HG02763 (cell line): Measurements from ENCODE around the gene PITPNM3.
"Not testable (repeated sequence)": the region's sequence is repeated elsewhere in the genome, so short reads cannot be mapped to it uniquely, and the experiment has no call there.

Source experiments
- ATAC-seq: cut with Tn5 transposase; IDR thresholded peaks from one replicate; pipeline ENCODE4 v1.9.1; 2021; ENCODE audit warnings: mild to moderate bottlenecking, moderate library complexity; ENCODE audit not compliant: unreplicated experiment

The PITPNM3 gene

DNA sequence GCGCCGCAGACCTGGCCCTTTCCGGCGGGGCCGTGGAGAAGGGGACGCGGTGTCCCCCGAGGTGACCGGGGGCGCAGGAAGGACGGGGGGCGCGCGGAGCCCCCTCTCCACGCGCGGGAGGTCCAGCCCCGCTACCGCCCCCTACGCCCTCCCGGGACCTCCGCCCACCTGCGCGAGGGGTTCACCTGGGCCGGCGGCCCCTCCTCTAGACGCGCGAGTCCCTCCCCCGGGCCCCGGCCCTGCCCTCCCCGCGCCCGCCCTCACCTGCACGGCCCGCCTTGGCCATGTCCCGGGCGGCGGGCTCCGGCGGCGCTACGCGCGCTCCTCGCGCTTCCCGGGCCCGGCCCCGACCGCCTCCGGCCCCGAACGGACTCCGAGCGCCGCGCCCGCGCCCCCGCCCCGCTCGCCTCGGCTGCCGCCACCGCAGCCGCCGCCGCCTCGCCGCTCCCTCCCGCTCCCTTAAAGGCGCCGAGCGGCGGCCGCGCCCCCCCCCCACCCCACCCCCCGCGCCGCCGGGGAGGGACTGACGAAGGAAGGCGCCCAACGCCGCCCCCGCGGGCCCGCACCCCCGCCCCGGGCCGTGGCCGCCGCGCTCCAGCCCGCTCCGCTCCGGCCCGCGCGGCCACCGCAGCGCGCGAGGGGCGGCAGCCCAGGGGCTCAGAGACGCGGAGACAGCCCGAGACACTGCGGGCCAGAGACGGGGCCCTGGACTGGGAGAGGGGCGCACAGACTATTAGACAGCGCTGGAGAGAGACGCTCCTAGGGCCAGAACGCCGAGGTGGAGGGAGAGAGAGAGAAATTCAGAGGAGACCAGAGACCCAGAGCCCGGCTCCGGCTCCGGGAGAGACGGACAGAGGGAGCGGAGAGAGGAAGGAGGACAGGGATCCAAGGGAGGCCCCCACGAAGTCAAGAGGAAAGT is at the start of gene PITPNM3:
TSS of gene PITPNM3 (minus strand) at position 435 of the 919 bp plus-strand sequence. CDS start at position 286, 149 bp downstream.
- no peak for ATAC-seq

DNA sequence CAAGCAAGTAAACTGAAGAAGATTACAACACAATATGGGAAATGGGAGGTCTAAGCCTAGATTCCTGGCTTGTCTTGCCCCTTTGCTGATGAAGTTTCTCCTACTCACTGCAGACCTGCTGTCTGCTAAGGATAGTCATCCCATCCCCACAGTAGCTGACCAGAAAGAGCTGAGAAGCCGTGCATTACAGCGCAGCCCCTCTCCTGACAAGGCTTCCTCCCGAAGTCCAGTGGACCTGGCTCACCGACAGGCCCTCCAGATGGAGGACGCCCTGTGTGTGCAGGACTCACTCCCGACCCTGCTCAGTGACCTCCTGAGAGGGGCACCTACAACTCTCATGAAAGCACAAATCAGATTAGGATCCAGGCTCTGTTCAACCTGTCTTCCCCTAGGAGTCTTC is 48.8 kb upstream of the PITPNM3 start:
- no peak for ATAC-seq

DNA sequence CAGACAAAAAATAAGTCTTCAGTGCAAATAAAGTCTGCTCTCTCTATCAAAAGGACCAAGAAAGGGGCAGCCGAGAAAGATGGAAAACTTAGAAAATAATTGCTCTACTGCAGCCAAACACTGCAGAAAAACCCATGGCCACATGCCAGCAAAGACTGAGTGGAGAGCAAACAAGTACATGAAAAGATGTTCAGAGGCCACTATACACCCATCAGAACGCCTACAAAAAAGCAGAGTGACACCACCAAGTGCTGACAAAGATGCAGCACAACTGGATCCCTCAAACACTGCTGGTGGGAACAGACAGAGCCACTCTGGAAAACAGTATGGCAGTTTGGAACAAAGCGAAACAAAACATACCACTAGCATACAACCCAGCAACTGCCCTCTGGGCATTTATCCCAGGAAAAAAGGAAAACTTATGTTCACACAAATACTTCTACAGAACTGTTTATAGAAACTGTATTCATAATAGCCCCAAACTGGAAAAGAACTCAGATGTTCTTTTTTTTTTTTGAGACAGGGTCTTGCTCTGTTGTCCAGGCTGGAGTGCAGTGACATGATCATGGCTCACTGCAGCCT is 47.5 kb upstream of the PITPNM3 start:
- no peak for ATAC-seq

DNA sequence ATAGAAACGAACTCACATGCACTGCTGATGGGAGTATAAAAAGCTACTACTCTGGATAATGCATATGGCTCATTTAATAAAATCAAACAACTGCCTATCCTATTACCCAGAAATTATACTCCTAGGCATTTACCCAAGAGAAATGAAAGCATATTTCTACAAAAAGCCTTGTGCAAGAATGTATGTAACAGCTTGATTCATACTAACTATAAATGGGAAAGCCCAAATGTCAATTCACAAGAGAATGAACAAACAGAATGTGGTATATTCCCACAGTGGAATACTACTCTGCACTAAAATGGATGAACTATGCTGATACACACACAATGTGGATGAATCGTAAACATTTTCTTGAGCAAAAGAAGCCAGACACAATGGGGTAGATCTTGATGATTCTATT is 45.8 kb upstream of the PITPNM3 start:
- no peak for ATAC-seq

DNA sequence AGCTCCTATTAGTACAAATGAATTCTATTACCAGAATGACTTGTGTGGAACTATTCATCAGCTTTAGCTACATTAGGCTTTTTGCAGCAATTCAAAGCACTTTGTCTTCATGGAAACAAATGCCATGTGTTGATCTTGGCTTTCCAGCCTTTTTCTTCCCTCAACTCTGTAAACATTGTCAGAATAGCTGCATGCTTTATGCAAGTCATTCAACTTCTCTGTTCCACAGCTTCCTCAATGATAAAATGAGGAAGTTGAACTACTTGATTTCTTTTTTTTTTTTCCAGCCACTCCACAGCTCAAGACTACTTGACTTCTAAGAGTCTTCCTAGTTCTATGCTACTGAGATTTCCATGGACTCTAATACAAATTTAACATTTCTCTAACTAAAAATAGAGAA is 43.0 kb upstream of the PITPNM3 start:
- no peak for ATAC-seq

DNA sequence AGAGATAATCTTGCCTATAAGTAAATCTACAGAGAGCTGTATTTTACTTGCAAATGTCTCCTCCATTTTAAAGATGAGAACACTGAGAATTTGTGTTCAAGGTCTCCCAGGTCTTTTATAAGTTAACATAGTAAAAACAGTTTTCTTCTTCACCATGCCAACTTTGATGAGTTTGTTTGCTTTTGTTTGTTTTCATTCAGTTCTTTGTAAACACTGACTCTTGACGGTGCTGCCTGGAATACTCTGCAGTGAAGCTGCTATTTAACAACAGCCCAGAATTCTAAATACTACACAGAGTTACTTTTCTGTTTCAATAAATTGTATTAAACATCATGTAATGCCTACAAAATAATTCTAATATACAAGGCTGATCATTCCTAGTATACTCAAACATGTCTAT is 41.4 kb upstream of the PITPNM3 start:
- ATAC-seq: no peak

DNA sequence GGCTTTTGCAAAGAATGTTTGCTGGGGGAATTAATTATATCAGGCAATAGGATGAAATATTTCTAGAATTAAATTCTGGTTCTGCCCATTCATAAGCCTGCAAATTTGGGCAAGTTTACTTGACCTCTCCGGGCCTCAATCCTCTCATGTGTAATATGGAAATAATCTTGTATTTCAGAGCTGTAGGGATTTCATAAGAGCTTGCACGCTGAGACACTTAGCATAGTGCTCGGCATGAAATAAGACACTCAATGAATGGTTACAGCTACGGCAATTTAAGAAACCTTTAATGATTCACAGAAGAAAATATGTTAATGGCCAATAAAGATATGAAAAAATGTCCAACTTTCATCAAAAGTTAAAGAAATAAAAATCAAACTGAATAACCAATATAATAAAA is 40.6 kb upstream of the PITPNM3 start:
- no peak for ATAC-seq

DNA sequence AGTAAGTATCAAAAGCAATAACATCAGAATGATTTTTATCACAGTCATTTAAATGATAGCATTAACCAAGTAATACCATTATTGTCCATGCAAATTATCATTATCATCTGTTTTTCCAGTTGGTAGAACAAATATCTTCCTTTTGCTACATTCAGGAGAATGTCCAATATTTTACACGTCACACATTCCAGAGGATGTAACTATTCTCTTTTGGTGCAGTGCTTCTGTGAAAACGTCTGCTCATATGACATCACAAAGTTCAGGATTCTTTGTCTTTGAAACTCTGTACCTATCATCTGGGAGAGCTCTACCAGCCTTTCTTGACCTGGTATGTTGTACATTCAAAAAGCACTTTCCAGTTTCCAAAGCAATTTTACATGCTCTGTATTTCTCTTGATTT is 40.2 kb upstream of the PITPNM3 start:
- ATAC-seq: no peak

DNA sequence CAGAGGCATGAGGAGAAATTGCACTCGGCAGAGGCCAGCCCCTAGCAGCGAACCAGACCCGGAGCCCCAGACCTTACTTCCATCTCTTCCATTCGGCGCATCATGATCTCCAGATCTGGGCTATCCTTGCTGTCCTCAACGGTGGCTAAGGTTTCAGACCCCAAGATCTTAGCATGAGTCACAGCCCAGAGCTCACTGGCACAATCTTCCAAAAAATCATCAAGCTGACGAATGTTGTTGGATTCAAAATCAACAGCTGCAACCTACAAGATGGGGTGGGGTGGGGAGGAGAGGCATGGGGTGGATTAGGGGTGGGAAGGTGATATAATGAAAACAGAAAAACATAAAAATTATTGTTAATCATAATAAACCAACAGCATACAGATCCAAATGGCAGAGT is 39.7 kb upstream of the PITPNM3 start:
- ATAC-seq: no peak

DNA sequence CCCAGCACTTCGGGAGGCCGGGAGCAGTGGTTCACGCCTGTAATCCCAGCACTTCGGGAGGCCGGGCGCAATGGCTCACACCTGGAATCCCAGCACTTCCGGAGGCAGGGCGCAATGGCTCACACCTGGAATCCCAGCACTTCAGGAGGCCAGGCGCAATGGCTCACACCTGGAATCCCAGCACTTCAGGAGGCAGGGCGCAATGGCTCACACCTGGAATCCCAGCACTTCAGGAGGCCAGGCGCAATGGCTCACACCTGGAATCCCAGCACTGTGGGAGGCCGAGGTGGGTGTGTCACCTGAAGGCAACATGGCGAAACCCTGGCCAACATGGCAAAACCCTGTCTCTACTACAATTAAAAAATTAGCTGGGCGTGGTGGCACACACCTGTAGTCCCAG is 37.0 kb upstream of the PITPNM3 start:
- ATAC-seq: not testable (repeated sequence)

DNA sequence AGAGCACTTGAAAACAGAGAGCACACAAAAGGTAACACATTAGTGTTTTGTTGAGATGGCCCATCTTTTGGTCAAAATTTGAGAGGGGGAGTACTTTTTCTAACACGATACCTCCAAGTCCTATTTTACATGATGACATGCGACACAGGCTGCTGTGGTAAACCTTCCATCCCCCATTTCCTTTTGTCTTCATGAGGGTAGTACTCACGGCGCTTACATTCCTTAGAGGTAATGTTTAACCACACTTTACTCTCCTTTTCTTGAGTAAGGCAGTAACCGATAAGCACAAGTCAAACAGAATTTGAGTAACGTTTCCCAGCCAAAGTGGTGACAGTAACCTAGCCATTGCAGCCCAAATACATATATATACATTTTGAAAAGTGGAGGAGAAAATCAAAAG is 35.8 kb upstream of the PITPNM3 start:
- no peak for ATAC-seq

DNA sequence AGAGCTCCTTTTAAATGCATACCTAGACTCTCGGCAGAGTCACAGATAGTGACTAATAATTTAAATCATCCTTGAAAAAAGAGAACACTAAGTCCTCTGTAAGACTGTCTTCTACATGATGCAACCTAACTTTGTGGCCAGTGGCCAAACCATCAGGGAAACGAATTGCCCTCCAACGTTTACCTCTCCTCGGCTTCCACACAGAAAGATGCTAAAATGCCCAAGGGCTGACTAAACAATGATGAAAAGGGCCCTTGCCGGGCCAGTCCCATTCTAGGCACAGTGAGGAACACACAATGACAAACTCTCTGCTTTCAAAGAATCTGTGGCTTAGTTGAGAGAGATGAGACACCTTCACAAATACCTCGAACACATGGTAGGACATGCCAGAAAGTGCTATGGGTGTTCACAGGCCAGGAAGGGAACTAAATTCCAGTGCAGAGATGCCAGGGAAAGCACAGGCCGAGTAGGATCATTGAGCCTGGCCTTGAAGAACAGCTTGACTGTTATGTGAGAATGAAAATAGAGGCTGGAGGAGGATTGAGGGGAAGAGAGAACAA is 35.3 kb upstream of the PITPNM3 start:
- no peak for ATAC-seq

DNA sequence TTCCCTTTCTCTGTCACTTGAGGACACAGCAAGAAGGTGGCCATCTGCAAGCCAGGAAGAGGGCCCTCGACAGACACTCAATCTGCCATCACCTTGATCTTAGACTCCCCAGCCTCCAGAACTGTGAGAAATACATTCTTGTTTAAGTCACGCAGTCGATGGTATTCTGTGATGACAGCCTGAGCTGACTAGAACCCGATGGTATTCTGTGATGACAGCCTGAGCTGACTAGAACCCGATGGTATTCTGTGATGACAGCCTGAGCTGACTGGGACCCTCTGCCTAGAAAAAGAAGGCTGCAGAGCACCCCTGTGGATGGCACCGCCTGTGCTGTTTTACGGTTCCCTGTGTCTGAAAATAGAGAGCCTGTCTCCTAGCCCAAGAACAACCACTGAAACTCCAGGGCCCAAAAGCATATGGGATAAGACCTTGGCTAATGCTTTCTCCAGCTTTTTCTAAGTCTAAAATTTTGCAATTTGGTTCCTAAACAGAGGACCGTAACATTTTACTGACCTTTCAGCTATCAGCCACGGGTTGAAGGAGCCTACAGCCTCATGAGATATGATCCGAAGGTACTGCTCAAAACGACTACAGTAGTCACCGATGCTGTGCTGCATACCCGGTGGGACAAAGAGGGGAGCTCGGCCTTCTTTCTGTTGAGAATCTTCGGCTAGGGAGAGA is 33.1 kb upstream of the PITPNM3 start:
- no peak for ATAC-seq

DNA sequence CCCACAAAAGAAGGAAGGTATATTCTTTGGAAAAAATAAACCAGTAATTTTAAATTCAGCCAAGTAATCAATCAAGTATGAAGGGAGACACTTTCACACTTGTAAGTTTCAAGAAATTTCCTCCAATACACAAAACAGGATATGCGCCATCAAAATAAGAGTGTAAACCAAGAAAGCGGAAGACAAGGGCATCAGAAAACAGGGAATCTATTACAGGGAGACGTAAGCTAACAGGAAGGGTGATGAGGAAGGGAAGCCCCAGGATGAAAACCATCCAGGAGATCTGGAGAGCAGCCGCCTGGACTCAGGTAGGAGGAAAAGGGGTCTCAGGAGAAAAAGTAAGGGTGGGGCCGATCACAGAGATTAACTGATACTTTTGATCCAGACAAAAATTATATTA is 31.8 kb upstream of the PITPNM3 start:
- no peak for ATAC-seq

DNA sequence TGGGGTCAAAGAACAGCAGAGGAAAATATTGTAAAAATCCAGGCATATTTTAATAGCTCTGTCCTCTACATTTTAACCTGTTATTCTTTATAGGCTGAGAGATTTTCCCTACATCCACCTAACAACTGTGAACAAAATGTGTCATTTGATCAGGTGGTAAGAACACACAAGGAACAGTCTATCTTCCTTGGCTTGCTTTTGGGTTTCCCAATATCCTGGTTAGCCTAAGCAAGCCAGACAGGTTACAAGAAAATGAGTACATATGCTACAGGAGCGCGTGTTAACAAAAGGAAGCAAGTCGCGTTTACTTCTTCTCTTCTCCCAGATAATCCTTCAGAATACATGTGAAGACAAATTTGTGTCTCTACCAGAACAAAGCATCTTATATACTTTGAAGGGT is 31.0 kb upstream of the PITPNM3 start:
- ATAC-seq: no peak

DNA sequence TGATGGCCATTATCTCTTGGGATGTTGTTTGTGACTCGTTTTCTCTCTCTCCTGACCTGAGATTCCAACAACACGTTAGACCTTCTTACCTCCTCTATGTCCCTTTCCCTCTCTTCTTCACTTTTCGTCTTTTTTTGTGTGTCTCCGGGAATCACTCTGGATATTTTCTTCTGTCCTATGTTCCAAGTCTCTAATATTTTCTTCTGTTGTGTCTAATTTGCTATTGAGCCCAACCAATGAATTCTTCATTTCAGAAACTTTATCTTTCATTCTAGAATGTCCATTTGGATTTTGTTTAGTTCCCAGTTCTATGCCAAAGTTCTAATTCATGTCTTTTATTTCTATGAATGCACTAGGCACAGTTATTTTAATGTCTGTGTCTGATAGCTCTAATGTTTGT is 27.1 kb upstream of the PITPNM3 start:
- ATAC-seq: no peak

DNA sequence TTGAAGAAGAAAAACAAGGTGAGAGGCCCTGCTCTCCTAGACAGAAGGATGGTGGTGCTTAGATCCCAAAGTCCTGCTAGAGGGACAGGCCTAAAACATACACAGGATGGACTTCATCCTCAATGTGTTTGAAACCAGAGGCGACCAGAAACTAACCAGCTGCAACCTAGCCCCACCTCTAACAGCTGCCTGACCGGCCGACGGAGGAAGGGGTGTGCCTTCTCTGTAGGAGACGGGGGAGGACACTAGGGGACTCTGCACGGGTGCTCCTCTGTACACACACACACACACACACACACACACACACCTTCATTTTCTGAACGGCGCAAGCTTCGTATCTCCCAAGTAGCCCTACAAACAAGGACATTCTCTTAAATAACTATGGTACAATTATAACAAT is 24.3 kb upstream of the PITPNM3 start:
- ATAC-seq: no peak

DNA sequence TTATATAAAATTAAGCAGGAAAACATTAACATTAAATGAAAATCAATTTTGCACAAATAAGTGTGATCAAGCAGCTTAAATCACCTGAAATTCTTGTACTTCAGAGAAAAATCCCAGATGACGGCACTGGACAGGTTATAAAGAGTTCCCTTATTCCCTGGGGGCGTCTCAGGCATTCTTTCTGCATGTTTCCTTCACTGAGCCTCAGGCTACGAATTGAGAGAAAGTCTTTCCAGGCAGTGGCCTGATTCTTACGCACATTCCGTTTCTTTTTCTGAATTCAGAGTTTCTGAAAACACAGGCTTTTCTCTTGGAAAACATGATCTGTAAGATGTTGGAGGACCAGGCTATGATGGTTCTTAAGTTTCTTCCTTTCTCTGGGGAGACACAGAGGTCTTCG is 22.1 kb upstream of the PITPNM3 start:
- no peak for ATAC-seq

DNA sequence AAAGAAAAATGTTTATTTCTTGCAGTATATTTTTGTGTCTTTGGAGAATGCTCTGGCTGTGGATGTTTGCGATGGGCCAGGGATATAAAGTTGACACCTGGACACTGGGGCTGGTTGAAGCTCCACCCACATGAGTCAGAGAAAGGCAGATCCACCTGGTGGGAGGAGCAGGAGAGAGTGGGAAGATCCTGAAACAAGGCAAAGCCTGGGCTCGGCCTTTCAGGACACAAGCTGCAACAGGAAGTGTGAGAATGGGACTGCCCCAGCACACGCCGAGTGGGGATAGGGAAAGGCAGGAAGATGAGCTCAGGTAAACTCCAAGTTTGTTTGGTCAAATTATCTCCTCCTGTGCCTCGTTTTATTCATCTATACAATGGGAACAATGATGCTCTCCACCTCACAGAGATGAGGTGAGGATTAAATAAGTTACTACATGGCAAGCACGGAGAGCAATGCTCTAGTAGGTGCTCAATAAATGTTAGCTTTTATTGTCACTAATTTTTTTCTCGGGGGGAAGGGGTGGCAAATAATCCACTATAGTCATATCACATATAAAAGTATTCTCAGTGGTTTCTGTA is 21.4 kb upstream of the PITPNM3 start:
- ATAC-seq: no peak

DNA sequence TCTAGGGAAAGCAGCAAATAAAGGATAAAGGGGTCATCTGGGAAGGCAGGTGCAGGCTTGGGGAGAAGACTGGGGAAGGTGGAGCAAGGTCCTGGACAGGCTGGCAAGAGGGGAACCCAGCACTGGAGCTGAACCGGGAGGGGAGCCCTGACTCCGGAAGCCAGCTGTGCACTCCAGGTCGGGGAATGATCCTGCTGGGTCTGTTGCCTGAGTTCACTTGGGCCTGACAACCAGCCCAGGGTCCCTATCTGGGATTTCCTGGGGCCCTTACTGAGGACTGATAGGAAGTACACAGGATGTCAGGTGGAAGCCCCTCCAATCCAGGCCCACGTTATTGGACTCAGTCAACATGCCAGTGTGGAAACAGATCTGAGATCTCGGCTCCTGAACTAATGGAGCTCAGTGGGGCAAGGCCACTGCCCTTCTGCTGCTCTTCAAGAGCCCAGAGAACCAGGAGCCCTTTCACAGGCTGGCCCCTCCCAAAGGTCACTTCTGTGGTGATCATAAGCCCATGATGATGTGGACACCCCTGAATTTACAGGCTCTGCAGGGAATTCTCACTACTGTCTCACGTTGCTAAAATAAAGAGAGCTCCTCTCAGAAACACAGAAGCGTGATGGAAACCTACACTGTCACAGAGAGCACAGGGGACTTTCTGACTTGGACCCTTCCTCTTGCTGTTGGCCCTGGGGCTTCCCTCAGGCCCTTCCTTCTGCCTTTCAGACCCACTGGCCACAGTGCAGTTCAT is 19.9 kb upstream of the PITPNM3 start:
- ATAC-seq: no peak

DNA sequence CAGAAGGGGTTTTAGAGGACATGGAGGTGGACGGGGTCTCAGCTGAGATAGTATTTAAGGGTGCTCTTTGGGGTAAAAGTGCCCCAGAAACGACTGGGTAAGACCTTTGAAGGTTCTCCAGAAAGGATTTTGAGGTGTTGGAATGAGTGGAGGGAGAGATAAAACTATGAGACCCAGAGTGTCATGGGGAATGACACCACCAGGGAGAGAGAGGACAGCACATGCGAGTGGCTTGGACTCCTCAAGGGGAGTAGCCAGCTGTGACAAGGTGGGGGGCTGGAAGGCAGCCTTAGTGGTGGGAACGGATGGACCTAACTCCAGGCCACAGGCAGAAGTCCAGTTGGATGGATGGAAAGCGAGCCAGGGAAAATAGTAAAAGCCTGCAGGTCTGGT is 19.2 kb upstream of the PITPNM3 start:
- no peak for ATAC-seq
